Smooth muscle cell of the brain vasculature (primary cell): Measurements from ENCODE around the gene ADORA2A.

ENCODE experiments used
- DNase-seq: peaks from one replicate; pipeline ENCODE4 v3.0.0-alpha.2; 2012; ENCODE audit warnings: low read depth, low spot score

The ADORA2A gene

GRCh38 chr22:24432059-24432853 is 4.9 kb downstream of the ADORA2A start:
- DNase-seq = no peak

- DNase-seq = no peak
These were observed 5.8 kb downstream of the ADORA2A start for GRCh38 chr22:24433001-24433827.

- no peak for DNase-seq
These were observed 6.5 kb downstream of the ADORA2A start for GRCh38 chr22:24433828-24434470.

GRCh38 chr22:24434471-24435322 is 7.3 kb downstream of the ADORA2A start:
- DNase-seq = no peak

DNA sequence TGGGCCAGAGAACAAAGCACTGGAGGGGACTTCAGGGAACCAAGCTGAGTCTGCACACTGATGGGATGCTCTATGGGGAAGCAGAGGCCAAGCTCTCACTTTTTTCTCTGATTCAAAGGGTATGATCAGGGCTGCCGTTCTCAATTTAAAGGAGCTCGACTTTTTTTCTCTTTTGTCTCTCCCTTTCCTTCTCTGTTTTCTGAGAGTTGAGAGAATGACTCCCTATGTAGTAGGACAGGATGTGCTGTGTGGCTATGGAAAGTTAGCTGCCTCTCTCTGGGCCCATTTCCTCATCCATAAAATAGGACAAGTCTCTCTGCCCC is 7.9 kb downstream of the ADORA2A start:
- DNase-seq = no peak

GRCh38 chr22:24435861-24436371 is 8.5 kb downstream of the ADORA2A start:
- DNase-seq = no peak

- no peak for DNase-seq
These were observed 9.2 kb downstream of the ADORA2A start for GRCh38 chr22:24436553-24436952.

DNA sequence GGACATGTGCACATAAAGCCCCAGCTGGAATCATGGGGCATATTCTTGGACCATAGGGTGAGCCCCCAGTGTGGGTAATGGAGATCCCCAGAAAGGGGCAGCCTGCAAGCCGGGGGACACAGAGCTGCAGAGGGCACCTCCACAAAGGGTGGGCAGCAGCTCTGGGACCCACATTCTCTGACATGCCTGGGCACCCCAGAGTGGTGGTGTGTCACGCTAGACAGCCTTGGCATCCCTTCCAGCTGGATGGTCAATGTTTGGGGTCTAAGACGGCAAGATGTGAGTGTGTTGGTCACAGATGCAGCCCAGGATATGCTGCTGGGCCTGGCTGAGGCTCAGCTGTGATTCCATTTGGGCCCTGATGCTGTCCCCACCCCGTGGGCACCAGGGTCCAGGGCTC is 9.7 kb downstream of the ADORA2A start:
- no peak for DNase-seq

GRCh38 chr22:24437741-24438328 is 10.4 kb downstream of the ADORA2A start:
- DNase-seq = no peak

- no peak for DNase-seq
These were observed 12.9 kb downstream of the ADORA2A start for GRCh38 chr22:24440270-24440717.

DNA sequence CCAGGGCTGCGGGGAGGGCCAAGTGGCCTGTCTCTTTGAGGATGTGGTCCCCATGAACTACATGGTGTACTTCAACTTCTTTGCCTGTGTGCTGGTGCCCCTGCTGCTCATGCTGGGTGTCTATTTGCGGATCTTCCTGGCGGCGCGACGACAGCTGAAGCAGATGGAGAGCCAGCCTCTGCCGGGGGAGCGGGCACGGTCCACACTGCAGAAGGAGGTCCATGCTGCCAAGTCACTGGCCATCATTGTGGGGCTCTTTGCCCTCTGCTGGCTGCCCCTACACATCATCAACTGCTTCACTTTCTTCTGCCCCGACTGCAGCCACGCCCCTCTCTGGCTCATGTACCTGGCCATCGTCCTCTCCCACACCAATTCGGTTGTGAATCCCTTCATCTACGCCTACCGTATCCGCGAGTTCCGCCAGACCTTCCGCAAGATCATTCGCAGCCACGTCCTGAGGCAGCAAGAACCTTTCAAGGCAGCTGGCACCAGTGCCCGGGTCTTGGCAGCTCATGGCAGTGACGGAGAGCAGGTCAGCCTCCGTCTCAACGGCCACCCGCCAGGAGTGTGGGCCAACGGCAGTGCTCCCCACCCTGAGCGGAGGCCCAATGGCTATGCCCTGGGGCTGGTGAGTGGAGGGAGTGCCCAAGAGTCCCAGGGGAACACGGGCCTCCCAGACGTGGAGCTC is 13.5 kb downstream of the ADORA2A start:
- DNase-seq = no peak

- DNase-seq = no peak
These were observed 14.3 kb downstream of the ADORA2A start for GRCh38 chr22:24441406-24442351.

DNA sequence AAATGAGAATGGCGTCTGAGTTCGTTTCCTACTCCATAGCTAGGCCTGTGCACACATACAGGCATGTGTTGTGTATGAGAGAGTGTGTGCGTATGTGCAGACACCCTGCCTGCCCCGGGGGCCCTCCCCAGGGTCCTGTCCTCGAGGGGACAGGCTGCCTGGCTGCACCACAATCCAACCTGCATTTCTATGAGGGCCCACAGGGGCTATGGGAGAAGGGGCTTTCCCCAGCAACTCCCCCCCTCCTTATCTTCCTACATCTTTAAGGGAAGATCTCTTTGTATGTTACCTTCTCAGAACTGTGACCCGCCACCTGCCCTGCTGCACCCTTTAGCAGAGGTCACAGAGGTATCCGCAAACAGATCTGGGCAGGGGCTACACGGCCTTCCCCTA is 14.9 kb downstream of the ADORA2A start:
- no peak for DNase-seq

DNA sequence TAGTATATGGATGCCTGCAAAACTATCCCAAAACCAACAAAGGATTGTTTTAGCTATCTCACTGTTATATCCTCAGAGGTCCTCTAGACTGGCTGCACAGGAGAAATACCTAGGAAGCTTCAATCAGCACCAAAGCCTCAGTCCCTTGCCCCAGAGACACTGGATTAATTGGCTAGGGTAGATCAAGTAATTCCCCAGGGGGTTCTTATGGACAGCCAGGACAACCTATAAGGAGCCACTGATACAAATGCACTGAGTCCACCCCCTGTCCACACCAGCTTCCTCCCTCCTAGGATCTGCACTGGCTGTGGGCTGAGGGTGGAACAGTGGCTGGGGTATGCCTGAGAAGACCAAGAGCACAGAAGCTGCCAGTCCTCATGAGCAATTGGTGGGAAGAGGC is 16.3 kb downstream of the ADORA2A start:
- DNase-seq = no peak

GRCh38 chr22:24444251-24444650 is 16.9 kb downstream of the ADORA2A start:
- DNase-seq = no peak

DNA sequence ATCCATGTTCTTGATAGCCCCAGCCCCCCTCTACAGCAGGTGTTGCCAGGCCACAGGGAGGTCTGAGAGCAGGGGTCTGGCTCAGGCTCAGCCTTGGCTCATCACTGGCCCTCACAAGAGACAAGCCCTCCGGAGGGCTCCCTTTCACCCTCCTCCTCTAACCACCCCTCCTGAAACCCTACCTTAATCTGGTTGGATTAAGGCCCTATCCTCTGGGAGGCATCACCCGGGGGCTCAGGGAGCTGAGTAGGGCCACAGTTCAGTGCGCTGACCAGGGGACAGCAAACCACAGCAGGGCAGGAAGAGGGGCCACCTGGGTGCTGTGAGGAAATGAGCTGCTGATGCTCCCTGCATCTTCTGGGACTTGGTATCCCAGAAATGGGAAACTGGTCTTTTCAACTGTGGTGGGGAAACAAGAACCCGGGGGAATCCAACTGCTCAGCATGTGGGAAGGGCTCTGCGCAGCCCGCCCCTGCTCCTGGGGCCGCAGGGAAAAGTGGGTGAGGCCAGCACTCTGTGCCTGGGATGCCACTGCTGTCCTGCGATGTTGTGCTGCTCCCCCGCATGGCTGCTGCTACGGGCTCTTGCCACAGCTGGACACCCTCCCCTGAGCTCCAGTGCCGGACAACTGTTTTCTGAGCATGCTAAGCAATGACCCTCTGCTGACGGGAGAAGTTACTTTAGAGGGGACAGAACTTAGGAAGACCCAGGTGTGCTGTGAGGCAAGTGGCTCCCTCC is 17.5 kb downstream of the ADORA2A start:
- no peak for DNase-seq

- no peak for DNase-seq
These were observed 18.3 kb downstream of the ADORA2A start for GRCh38 chr22:24445481-24446259.

DNA sequence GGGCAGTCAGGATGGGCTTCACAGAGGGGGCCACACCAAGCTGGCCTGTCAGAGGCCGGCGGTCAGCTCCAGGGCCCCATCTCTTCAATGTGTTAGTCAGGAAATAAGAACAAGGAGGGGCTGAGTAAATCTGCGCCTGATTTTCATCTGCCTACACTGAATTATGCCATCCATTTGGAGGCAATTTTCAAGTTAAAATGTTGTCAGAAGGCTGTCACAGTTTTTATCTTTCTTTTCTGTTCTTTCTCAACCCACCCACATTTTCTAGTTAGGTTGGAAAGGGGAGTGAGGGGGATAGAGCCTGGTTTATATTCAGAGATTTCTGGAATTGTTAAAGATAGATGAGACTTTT is 18.8 kb downstream of the ADORA2A start:
- no peak for DNase-seq
